HG03066 (cell line): ENCODE results near the gene RAB36.

ENCODE experiments used
- ATAC-seq: cut with Tn5 transposase; IDR thresholded peaks from one replicate; pipeline ENCODE4 v1.9.1; 2021; ENCODE audit warnings: low read depth; ENCODE audit not compliant: unreplicated experiment

RAB36 gene

GRCh38 chr22:23108249-23109078 is 36.8 kb upstream of the RAB36 start:
- ATAC-seq, result no peak

GRCh38 chr22:23109079-23109347 is 36.3 kb upstream of the RAB36 start:
- ATAC-seq, result no peak

- ATAC-seq, result no peak
Observed at GRCh38 chr22:23109441-23109978, 35.8 kb upstream of the RAB36 start.

- no peak for ATAC-seq
Observed at GRCh38 chr22:23110190-23110921, 34.9 kb upstream of the RAB36 start.

GRCh38 chr22:23110922-23111527 is 34.3 kb upstream of the RAB36 start:
- no peak for ATAC-seq

- ATAC-seq, result no peak
Observed at GRCh38 chr22:23112472-23113012, 32.7 kb upstream of the RAB36 start.

- ATAC-seq, result no peak
Observed at GRCh38 chr22:23113067-23113846, 32.0 kb upstream of the RAB36 start.

- ATAC-seq, result no peak
Observed at GRCh38 chr22:23113847-23114720, 31.2 kb upstream of the RAB36 start.

- no peak for ATAC-seq
Observed at GRCh38 chr22:23114721-23115020, 30.6 kb upstream of the RAB36 start.

GRCh38 chr22:23115369-23115768 is 29.9 kb upstream of the RAB36 start:
- ATAC-seq, result no peak

- no peak for ATAC-seq
Observed at GRCh38 chr22:23115825-23116494, 29.3 kb upstream of the RAB36 start.

- ATAC-seq, result no peak
Observed at GRCh38 chr22:23116506-23117263, 28.6 kb upstream of the RAB36 start.

GRCh38 chr22:23117275-23117674 is 28.0 kb upstream of the RAB36 start:
- ATAC-seq, result no peak

- ATAC-seq, result no peak
Observed at GRCh38 chr22:23117891-23118646, 27.2 kb upstream of the RAB36 start.

- ATAC-seq, result no peak
Observed at GRCh38 chr22:23118647-23119493, 26.4 kb upstream of the RAB36 start.

- no peak for ATAC-seq
Observed at GRCh38 chr22:23119494-23120414, 25.5 kb upstream of the RAB36 start.
